ENCODE results near the gene DYNLRB1.

DNA sequence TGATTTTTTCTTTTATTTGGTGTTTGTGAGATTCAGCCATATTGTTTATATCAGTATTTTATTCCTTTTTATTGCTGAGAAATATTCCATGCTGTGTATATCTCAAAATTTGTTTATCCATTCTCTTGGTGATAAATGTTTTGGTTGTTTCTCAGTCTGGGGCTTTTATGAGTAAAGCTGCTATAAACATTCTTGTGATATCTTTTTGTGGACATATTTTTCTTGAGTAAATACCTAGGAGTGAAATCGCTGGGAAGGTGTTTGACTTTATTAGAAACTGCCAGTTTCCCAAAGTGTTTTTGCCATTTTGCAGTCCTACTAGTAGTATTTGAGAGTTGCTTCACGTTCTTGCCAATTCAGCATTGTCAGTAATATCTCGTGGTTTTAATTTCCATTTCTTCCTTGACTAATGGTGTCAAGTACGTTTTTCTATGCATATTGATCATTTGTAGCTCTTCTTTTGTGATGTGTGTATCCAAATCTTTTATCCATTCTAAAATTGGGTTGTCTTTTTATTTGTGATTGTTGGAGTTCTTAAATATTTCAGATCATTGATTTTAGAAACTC, 31.1 kb upstream of the DYNLRB1 start:
- TF ChIP-seq POLR2AphosphoS5 (IDR thresholded peaks at IDR 0.05): no peak
- TF ChIP-seq, protein P1, sequence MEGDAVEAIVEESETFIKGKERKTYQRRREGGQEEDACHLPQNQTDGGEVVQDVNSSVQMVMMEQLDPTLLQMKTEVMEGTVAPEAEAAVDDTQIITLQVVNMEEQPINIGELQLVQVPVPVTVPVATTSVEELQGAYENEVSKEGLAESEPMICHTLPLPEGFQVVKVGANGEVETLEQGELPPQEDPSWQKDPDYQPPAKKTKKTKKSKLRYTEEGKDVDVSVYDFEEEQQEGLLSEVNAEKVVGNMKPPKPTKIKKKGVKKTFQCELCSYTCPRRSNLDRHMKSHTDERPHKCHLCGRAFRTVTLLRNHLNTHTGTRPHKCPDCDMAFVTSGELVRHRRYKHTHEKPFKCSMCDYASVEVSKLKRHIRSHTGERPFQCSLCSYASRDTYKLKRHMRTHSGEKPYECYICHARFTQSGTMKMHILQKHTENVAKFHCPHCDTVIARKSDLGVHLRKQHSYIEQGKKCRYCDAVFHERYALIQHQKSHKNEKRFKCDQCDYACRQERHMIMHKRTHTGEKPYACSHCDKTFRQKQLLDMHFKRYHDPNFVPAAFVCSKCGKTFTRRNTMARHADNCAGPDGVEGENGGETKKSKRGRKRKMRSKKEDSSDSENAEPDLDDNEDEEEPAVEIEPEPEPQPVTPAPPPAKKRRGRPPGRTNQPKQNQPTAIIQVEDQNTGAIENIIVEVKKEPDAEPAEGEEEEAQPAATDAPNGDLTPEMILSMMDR (IDR thresholded peaks at IDR 0.05): no peak
